ENCODE measurements around the gene MB21D2. TPM values are rescaled to one million over a fixed set of nuclear protein-coding genes. Genes with fewer than 3 reads are reported as not detected.

MB21D2 gene
- total RNA-seq, 1 experiment from 2014 or later = 25.1 TPM

- peak; percentile 42 for DNase-seq (ENCODE audit: low spot score)
Observed at GRCh38 chr3:192890347-192891335, 27.0 kb downstream of the MB21D2 start.

DNA sequence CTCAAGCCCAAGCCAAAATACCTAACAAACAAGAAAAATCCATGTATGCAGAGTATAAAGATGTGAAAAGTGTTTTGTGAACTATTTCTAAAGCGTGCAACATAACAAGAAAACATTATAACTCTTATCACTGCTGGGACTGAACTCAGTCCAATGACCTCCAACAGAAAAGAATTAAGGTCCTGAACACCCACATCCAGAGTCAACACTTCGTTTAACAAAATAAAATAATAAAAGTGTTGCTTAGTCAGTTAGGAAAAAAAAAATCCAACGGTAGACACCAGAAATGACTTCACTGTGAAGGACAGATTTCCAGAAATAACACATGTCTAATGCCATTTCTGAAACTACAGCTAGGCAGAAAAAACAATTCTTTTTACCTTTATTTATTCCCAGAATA is 28.0 kb downstream of the MB21D2 start:
- DNase-seq (ENCODE audit: low spot score) = no peak

DNA sequence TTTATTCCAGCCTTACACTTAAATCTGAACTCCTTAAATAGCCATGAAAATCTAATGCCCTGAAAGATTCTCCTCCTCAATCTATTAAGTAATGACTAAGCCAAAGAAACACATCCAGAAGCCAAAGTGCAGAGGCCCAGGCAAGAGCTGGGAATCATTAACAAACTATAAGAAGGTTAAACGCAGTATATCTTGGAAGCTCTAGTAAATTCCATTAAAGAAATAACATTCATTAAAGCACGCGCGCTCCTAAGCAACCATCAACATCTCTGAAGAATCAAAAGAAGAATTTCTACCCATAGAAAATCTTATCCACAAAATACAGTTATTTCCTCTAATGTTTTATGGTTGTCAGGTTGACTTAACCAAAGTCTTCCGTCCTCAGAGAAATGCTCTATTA is 29.5 kb downstream of the MB21D2 start:
- DNase-seq (ENCODE audit: low spot score) = no peak

GRCh38 chr3:192887701-192888100 is 30.0 kb downstream of the MB21D2 start:
- peak; percentile 35 for DNase-seq (ENCODE audit: low spot score)

DNA sequence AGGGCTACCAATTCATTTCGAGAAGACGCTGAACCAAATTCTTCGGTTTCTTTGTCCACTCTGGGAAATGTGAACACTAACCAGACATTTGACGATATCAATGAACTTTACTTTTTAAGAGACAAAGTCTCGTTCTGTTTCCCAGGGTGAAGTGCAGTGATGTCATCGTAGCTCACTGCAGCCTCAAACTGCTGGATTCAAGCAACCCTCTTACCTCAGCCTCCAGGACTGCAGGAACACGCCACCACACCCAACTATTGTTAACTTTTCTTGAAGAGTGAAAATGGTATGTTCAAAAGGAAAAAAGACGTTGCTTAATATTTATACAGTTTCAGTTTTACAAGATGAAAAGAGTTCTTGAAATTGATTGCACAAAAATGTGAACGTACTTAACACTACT is 30.6 kb downstream of the MB21D2 start:
- DNase-seq (ENCODE audit: low spot score) = peak; percentile 92

DNA sequence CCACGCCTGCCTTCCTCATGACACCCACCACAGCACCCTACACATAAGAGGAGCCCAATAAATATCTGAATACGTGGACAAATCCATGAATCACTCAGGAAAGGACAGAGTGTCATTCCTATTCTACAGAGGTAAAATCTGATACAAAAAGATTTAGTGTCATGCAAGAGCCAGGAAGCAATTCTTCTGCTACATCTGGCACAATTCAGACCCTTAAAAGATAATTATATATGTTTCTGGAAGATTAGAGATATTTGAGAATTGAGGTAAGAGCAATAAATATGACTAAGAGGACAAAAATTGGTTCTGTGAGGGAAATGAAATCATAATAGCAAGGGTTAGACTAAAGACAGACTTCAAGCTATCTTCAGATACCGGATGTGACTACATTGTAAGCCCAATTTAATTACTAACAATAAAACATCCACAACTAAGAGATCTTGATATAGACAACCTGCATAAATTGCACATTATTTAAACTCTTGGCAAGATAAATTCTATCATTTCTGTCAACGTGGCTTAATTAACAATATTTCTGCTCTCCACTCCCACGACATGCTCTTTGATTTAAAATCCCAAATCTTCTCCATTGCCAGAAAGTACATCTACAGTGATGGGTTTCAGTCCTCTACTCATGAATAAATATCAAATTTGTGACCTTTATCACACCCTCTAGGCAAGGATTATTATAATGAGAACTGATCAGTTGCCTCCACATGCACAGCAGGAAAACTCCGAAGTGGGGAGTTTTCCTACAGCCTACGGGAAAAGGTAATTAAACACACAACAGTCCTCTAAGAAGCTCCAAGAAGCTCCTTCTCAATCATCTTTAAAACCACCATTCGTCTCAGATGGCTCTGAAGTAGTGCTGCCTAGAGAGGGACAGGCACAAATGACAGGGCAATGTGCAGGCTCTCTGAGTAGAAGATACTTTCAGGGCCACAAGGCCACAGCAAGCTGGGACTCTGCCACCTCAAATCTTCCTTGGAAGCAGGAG is 32.6 kb downstream of the MB21D2 start:
- peak; percentile 48 for DNase-seq (ENCODE audit: low spot score)

- DNase-seq (ENCODE audit: low spot score) = no peak
Observed at GRCh38 chr3:192883512-192883911, 34.1 kb downstream of the MB21D2 start.

- no peak for DNase-seq (ENCODE audit: low spot score)
Observed at GRCh38 chr3:192881159-192881786, 36.4 kb downstream of the MB21D2 start.

GRCh38 chr3:192880313-192880712 is 37.3 kb downstream of the MB21D2 start:
- no peak for DNase-seq (ENCODE audit: low spot score)

DNA sequence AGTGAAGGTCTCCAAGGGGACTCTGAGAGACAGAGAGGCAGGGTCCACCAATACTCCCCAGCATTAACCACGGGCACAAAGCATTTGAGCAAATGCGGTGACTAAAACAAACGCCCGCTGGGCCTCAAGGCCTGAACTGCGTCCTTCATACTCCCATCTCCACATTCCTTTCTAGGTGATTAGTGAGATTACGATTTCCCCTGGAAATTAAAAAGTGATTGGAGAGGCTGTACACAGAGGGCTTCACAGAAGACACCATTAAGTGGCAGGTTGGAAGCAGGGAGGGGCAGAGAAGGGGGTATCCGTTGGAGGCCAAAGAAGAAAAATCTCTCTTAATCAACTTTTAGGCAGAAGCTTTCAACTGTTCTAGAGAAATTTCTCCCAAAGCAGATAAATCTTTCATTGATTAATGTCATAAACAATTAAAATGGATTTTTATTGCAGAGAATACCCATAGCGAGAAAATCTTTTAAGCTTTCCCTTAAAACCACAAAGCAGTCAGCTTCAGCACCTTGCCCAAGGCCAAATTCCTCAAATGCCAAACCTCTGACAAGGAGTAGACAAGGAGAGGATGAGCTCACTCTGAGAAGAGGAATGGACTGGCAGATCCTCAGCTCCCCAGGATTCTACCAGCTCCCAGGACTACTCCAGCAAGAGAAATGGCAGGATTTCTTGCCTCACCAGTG is 38.2 kb downstream of the MB21D2 start:
- DNase-seq (ENCODE audit: low spot score) = peak; percentile 96

- DNase-seq (ENCODE audit: low spot score) = peak; percentile 78
Observed at GRCh38 chr3:192875971-192876565, 41.6 kb downstream of the MB21D2 start.

- no peak for DNase-seq (ENCODE audit: low spot score)
Observed at GRCh38 chr3:192870822-192871221, 46.8 kb downstream of the MB21D2 start.

GRCh38 chr3:192869131-192870031 is 48.3 kb downstream of the MB21D2 start:
- peak; percentile 74 for DNase-seq (ENCODE audit: low spot score)

DNA sequence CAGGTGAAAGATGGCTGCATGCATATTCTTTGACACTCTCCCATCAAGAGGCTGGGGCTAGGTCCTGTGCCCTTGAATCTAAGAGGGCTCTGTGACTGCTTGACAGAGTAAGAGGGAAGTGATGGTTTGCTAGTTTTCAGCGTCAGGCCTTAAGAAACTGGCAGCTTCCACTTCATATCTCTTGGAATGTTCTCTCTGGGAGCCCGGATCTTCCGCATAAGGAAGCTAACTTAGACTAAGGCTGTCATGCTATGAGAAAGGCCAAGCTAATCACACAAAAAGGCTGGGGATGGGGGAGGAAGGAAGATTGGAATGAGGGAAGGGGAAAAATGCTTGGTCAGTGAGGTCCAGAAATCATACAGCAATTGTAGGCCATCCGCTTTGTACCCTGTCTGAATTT is 50.0 kb downstream of the MB21D2 start:
- no peak for DNase-seq (ENCODE audit: low spot score)

GRCh38 chr3:192866804-192867203 is 50.9 kb downstream of the MB21D2 start:
- DNase-seq (ENCODE audit: low spot score) = no peak

DNA sequence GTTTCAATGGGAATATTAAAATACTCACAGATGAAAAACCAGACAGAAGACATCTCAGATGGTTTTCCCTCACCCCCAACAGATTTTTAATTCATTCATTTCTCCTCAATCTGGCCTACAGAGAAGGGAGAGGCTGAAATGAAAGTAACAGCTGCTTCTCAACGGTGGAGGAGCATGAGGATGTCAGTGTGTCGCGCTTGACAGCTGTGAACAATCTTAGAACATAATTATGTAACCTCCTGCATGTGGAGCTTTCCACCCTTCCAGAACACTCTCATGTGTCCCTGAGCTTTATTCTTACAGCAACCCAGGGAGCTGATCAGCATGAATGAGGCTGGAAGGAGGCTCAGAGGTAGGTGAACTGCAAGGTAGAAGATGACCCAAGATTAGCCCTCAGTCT is 52.7 kb downstream of the MB21D2 start:
- DNase-seq (ENCODE audit: low spot score) = no peak

DNA sequence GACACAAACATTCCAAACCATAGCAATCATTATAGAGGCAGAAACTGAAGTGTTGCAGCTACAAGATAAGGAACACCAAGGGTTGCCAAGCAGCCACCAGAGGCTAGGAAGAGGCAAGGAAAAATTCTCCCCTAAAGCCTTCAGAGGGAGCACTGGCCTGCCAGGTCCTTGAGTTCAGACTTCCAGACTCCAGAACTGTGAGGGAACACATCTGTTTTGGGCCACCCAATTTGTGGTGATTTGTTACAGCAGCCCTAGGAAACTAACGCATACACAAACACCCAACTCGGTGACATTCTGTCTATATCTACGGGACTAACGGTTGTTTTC is 54.6 kb downstream of the MB21D2 start:
- DNase-seq (ENCODE audit: low spot score) = no peak

GRCh38 chr3:192862408-192863090 is 55.1 kb downstream of the MB21D2 start:
- DNase-seq (ENCODE audit: low spot score) = no peak

GRCh38 chr3:192861972-192862371 is 55.7 kb downstream of the MB21D2 start:
- DNase-seq (ENCODE audit: low spot score) = no peak
